SK-N-SH (cell line): Measurements from ENCODE around the gene OTOP2. TPM values are rescaled to one million over a fixed set of nuclear protein-coding genes. Genes with fewer than 3 reads are reported as not detected.
A peak's percentile ranks its signal among the peaks of the same experiment; 100 is the strongest.

Experiments used
- CTCF ChIA-PET: fragments of 300-600, 350-600 bp; formaldehyde crosslinking; extraction: SDS; loops from one replicate; lab custom pipeline; 2021; lab: Yijun Ruan, JAX
- POLR2A ChIA-PET: fragments of 350-600 bp; sonication (Branson Sonifier 250); formaldehyde crosslinking; extraction: SDS; loops from one replicate; lab custom pipeline; 2020; ENCODE audit warnings: antibody characterized with exemption, inconsistent platforms; lab: Yijun Ruan, JAX
- DNase-seq: peaks from one replicate; pipeline ENCODE4 v3.0.0; 2012
- H2AFZ ChIP-seq: fragments of 200-600 bp; sonication (generic); 2 replicates; pipeline ENCODE4 v1.8.1; 2016; ENCODE audit warnings: antibody characterized with exemption, mild to moderate bottlenecking, low read depth
- H3F3A ChIP-seq: fragments of 200-600 bp; sonication (generic); replicated peaks from 2 replicates; pipeline ENCODE3; 2016; ENCODE audit warnings: antibody characterized with exemption, mild to moderate bottlenecking; ENCODE audit not compliant: insufficient read depth
- H3K27ac ChIP-seq, 2 experiments: fragments of 200-500 bp in 1 of 2; fragments of 200-600 bp in 1 of 2; sonication (Bioruptor generic) in 1 of 2; sonication (generic), shearing (Covaris generic) in 1 of 2; 2 replicates each; pipeline versions ENCODE4 v1.5.1 to v1.6.1; 2014 to 2016; ENCODE audit warnings: low read depth in 2 of 2, inconsistent platforms in 1 of 2, low read length in 1 of 2, mild to moderate bottlenecking in 1 of 2, mixed read lengths in 1 of 2
- H3K27me3 ChIP-seq: fragments of 200-600 bp; sonication (generic), shearing (Covaris generic); 2 replicates; pipeline ENCODE4 v1.6.1; 2016; ENCODE audit warnings: mixed run types; ENCODE audit not compliant: insufficient read depth
- H3K36me3 ChIP-seq, 2 experiments: fragments of 200-500 bp in 1 of 2; fragments of 200-600 bp in 1 of 2; sonication (Bioruptor generic) in 1 of 2; sonication (generic) in 1 of 2; replicated peaks in 1 of 2; 2 replicates each; pipeline versions ENCODE3 to v1.5.1; 2014 to 2016; ENCODE audit warnings: low read length in 1 of 2, mild to moderate bottlenecking in 1 of 2; ENCODE audit not compliant: insufficient read depth in 2 of 2, control insufficient read depth in 1 of 2
- H3K4me1 ChIP-seq, 2 experiments: fragments of 200-500 bp in 1 of 2; fragments of 200-600 bp in 1 of 2; sonication (Bioruptor generic) in 1 of 2; sonication (generic), shearing (Covaris generic) in 1 of 2; 2 replicates each; pipeline versions ENCODE4 v1.5.1 to v1.6.1; 2014 to 2016; ENCODE audit warnings: low read depth in 1 of 2, low read length in 1 of 2, mixed run types in 1 of 2; ENCODE audit not compliant: insufficient read depth in 2 of 2, control insufficient read depth in 1 of 2
- H3K4me2 ChIP-seq: fragments of 200-600 bp; sonication (generic), shearing (Covaris generic); 2 replicates; pipeline ENCODE4 v1.6.1; 2017; ENCODE audit warnings: mixed run types
- H3K4me3 ChIP-seq, 2 experiments: fragments of 200-500 bp in 1 of 2; fragments of 200-600 bp in 1 of 2; sonication (Bioruptor generic) in 1 of 2; sonication (generic), shearing (Covaris generic) in 1 of 2; 2 replicates each; pipeline versions ENCODE4 v1.5.1 to v1.8.1; 2014 to 2016; ENCODE audit warnings: low read depth in 2 of 2, inconsistent platforms in 1 of 2, low read length in 1 of 2, mild to moderate bottlenecking in 1 of 2, mixed read lengths in 1 of 2, moderate library complexity in 1 of 2
- H3K79me2 ChIP-seq: fragments of 200-600 bp; sonication (generic); 2 replicates; pipeline ENCODE4 v1.8.1; 2017; ENCODE audit warnings: mild to moderate bottlenecking; ENCODE audit not compliant: insufficient read depth
- H3K9ac ChIP-seq: fragments of 200-600 bp; sonication (generic); 2 replicates; pipeline ENCODE4 v1.6.1; 2017; ENCODE audit warnings: mixed run types
- H3K9me2 ChIP-seq: fragments of 200-600 bp; sonication (generic); 2 replicates; pipeline ENCODE4 v1.6.1; 2017; ENCODE audit warnings: mixed run types
- H3K9me3 ChIP-seq: fragments of 200-600 bp; sonication (generic); 2 replicates; pipeline ENCODE4 v1.6.1; 2017; ENCODE audit warnings: mixed run types, mild to moderate bottlenecking, moderate library complexity
- H4K20me1 ChIP-seq: fragments of 200-600 bp; sonication (generic); 2 replicates; pipeline ENCODE4 v1.6.1; 2017; ENCODE audit warnings: mild to moderate bottlenecking, mixed run types; ENCODE audit not compliant: insufficient read depth
- CTCF ChIP-seq: fragments of 200-600 bp; sonication (generic); IDR thresholded peaks from 2 replicates; pipeline ENCODE4 v1.6.1; 2017; ENCODE audit warnings: antibody characterized with exemption, mild to moderate bottlenecking, moderate library complexity
- ELF1 ChIP-seq: IDR thresholded peaks from 2 replicates; pipeline ENCODE4 v1.4.0; 2012
- MEF2A ChIP-seq: IDR thresholded peaks from 2 replicates; pipeline ENCODE4 v1.4.0; 2012; ENCODE audit warnings: low read depth, borderline replicate concordance
- RAD21 ChIP-seq: IDR thresholded peaks from 2 replicates; pipeline ENCODE4 v1.6.1; 2012; ENCODE audit warnings: mild to moderate bottlenecking, low read length
- RCOR1 ChIP-seq: fragments of 150-350 bp; IDR thresholded peaks from 2 replicates; pipeline ENCODE4 v1.6.1; 2017; ENCODE audit warnings: antibody characterized with exemption, low read length
- RFX5 ChIP-seq: IDR thresholded peaks from 2 replicates; pipeline ENCODE4 v1.6.1; 2012; ENCODE audit warnings: mild to moderate bottlenecking, improper control_type of control experiment, low read length
- SMC3 ChIP-seq: IDR thresholded peaks from 2 replicates; pipeline ENCODE4 v1.6.1; 2012; ENCODE audit warnings: low read depth, low read length, improper control_type of control experiment
- WGBS: methylation state at CpG from one replicate; pipeline ENCODE4 v1.1.6; 2017; ENCODE audit warnings: low lambda C conversion rate; 5-methylcytosine and 5-hydroxymethylcytosine counted together
- polyA plus RNA-seq, 3 experiments: library from polyadenylated mRNA; depleted of rRNA; stranded (reverse); fragments of >200 nt; gene quantifications; 2 replicates each; pipeline ENCODE4 v1.2.3, GENCODE V29; 2012

Gene OTOP2
- polyA plus RNA-seq, 1 of the 3 experiments (the other 2 are of a cell fraction): not detected

- ChIA-PET POLR2A (interaction anchor here (0.5 to 4.9 kb wide), 9 partner anchors 11 to 177 kb away, joined by 3 to 49 read pairs (median 5); partner anchors contain the start of genes HID1, KCTD2, MRPL58 and NT5C), CTCF (interaction anchor here (0.6 to 11.0 kb wide), 41 partner anchors 8 to 472 kb away, joined by 3 to 295 read pairs (median 7); partner anchors contain the start of genes ATP5PD, CDR2L, HID1 and KCTD2)
- Histone ChIP-seq H3K9me2 (no peaks in the 10 kb centered on the region), H3K27ac (no peak overlapping the region), H3K9me3 (no peaks in the 10 kb centered on the region), H4K20me1 (no peaks in the 10 kb centered on the region), H3K36me3 (no peaks in the 10 kb centered on the region), H3K9ac (no peak overlapping the region), H2AFZ (0 out of 2 replicates have a peak overlapping the region, but pooled peaks have one; percentile 2), H3K27me3 (no peaks in the 10 kb centered on the region), H3K4me3 (no peak overlapping the region), H3K79me2 (no peaks in the 10 kb centered on the region), H3K4me1 (no peaks in the 10 kb centered on the region; a peak in 1 of 4 replicates), H3F3A (no peaks in the 10 kb centered on the region), H3K4me2 (no peak overlapping the region)
- WGBS: 58% methylated on average over 19 of the region's 19 CpGs
- DNase-seq: no peak
- TF ChIP-seq CTCF (peak; percentile 19; the same call in 1 of the 2 replicates), ELF1 (no peak)
Measured at GRCh38 chr17:74960570-74961342, 36.7 kb downstream of the OTOP2 start.

GRCh38 chr17:74961657-74962350 lies 37.7 kb downstream of the OTOP2 start:
- no peak overlapping the region for H3K9ac ChIP-seq
- DNase-seq: peak; percentile 96
- H3K9me2 ChIP-seq: no peaks in the 10 kb centered on the region
- no peaks in the 10 kb centered on the region for H4K20me1 ChIP-seq
- H3K27ac ChIP-seq: no peak overlapping the region; a peak in 1 of 4 replicates
- no peaks in the 10 kb centered on the region for H3K9me3 ChIP-seq
- H2AFZ ChIP-seq: no peak overlapping the region
- no peaks in the 10 kb centered on the region for H3K79me2 ChIP-seq
- H3K4me2 ChIP-seq: no peak overlapping the region
- TF ChIP-seq RCOR1 (peak; percentile 45; the same call in 1 of the 2 replicates), RAD21 (peak; percentile 95), CTCF (peak; percentile 91), SMC3 (peak; percentile 93), MEF2A (no peak), RFX5 (peak; percentile 40; the same call in 1 of the 2 replicates)
- no peaks in the 10 kb centered on the region for H3K27me3 ChIP-seq
- POLR2A ChIA-PET: interaction anchor here (0.7 to 4.9 kb wide), 12 partner anchors 10 to 169 kb away, joined by 3 to 49 read pairs (median 4); partner anchors contain the start of genes HID1, KCTD2, MRPL58 and NT5C
- CTCF ChIA-PET: interaction anchor here (0.6 to 11.0 kb wide), 55 partner anchors 9 to 471 kb away, joined by 3 to 295 read pairs (median 6); partner anchors contain the start of genes ARMC7, ATP5PD, CDR2L and HID1
- WGBS: 21% methylated on average over 15 of the region's 23 CpGs
- H3K4me3 ChIP-seq: no peak overlapping the region
- H3F3A ChIP-seq: no peaks in the 10 kb centered on the region
- H3K4me1 ChIP-seq: no peaks in the 10 kb centered on the region; a peak in 1 of 4 replicates
- no peaks in the 10 kb centered on the region for H3K36me3 ChIP-seq
